Tibial artery (tissue), 4 donors: ENCODE data around the gene AANAT.
"Not testable (repeated sequence)": the region's sequence is repeated elsewhere in the genome, so short reads cannot be mapped to it uniquely, and the experiment has no call there.

Experiments
- DNase-seq, 2 donors: peaks; one replicate each; pipeline ENCODE4 v3.0.0-alpha.2; 2019
- H3K27ac ChIP-seq, 2 donors: fragments of 200-600 bp; sonication (generic) in 1 of 2; 1 replicate in 1 of 2; 2 replicates in 1 of 2; pipeline ENCODE4 v1.5.1; 2018 to 2019; ENCODE audit warnings: mild to moderate bottlenecking in 1 of 2
- H3K27me3 ChIP-seq, 2 donors: fragments of 200-600 bp; sonication (generic) in 1 of 2; one replicate each; pipeline versions ENCODE4 v1.5.1 to v1.6.0; 2016 to 2019
- H3K36me3 ChIP-seq, 3 donors: fragments of 200-600 bp; sonication (generic) in 2 of 3; one replicate each; pipeline ENCODE4 v1.5.1; 2016 to 2019; ENCODE audit warnings: mild to moderate bottlenecking in 2 of 3
- H3K4me1 ChIP-seq, 4 donors: fragments of 200-600 bp; sonication (generic) in 2 of 4; 1 replicate in 3 of 4; 2 replicates in 1 of 4; pipeline ENCODE4 v1.5.1; 2016 to 2019
- H3K4me3 ChIP-seq, 2 donors: fragments of 200-600 bp; sonication (generic) in 1 of 2; 1 replicate in 1 of 2; 2 replicates in 1 of 2; pipeline ENCODE4 v1.5.1; 2018 to 2019; ENCODE audit warnings: mild to moderate bottlenecking in 2 of 2
- H3K9me3 ChIP-seq, 3 donors: fragments of 200-600 bp; sonication (generic) in 1 of 3; one replicate each; pipeline ENCODE4 v1.5.1; 2016 to 2019
- CTCF ChIP-seq, 2 experiments: fragments of 200-600 bp in 1 of 2; fragments of 450-650 bp in 1 of 2; IDR thresholded peaks; one replicate each; pipeline ENCODE4 v1.5.1; 2017 to 2019; ENCODE audit warnings: antibody characterized with exemption in 2 of 2, mild to moderate bottlenecking in 1 of 2, moderate library complexity in 1 of 2
- intact Hi-C: fragments of 100-400 bp; cut with DNase I; formaldehyde crosslinking; loops from one replicate; pipeline ENCODE4 v1.15.0; 2023; ENCODE audit warnings: low total_unique reads

AANAT gene

GRCh38 chr17:76513306-76513692 lies 45.9 kb downstream of the AANAT start:
- Histone ChIP-seq H3K36me3 (no peaks in the 10 kb centered on the region), H3K9me3 (no peaks in the 10 kb centered on the region), H3K4me3 (no peak overlapping the region), H3K27me3 (peaks cover 0 to 11% of the 10 kb centered on the region in 2 donors), H3K4me1 (peaks cover 0 to 16% (median 4%) of the 10 kb centered on the region in 4 donors), H3K27ac (no peak overlapping the region)
- intact Hi-C loops: no loop called here
- no peak for DNase-seq
- TF ChIP-seq CTCF (IDR thresholded peaks at IDR 0.05): no peak

DNA sequence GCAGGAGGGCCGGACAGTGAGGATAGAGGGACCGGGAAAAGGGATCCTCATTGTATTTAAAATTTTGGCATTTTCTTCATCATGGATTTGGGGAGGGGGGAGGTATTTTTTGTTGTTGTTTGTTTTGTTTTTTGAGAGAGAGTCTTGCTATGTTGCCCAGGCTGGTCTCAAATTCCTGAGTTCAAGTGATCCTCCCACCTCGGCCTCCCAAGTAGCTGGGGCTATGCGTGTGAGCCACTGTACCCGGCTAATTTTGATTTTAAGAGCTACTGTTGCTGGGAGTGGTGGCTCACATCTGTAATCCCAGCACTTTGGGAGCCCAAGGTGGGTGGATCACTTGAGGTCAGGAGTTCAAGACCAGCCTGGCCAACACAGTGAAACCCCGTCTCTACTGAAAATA lies 47.0 kb downstream of the AANAT start:
- H3K36me3 ChIP-seq: not testable (repeated sequence)
- peak overlapping the region in 1 of 2 donors; percentile 57 for H3K27ac ChIP-seq

DNA sequence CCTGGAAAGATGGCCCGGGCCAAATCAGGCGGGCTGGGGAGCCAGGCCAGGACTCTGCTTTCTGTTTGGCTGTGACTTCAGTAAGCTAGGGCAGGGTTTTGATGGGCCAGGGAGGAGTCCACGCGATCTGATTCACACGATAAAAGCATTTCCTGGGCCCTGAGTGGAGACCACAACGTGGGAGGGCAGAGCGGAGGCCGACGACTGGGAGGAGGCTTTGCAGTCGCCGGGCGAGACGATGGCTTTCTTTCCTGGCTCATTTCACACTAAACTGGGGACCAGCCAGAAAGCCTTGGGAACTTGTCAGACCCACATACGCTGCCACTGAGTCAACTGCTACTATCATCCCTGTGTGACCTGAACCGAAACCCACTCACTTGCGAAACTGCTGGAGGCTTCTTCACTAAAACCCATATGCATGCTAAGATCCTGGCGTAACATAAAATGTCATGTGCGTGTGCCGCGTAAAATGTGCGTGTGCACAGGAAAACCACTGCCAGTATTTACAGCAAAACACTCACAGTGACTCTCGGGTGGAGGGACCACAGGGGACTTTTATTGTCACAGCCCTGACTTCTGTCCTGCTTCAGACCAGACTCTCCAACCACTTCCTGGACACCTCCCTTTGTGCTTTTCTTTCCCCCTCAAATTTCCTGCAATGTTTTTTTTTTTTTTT lies 48.0 kb downstream of the AANAT start:
- TF ChIP-seq CTCF (IDR thresholded peaks at IDR 0.05): no peak
- DNase-seq: peak; percentile 91 to 92
- Histone ChIP-seq H3K27ac (peak overlapping the region; percentile 47 to 57), H3K9me3 (no peaks in the 10 kb centered on the region), H3K4me3 (peak overlapping the region; percentile 12 to 36), H3K36me3 (no peaks in the 10 kb centered on the region), H3K27me3 (peaks cover 0 to 20% of the 10 kb centered on the region in 2 donors), H3K4me1 (peaks cover 0 to 16% (median 4%) of the 10 kb centered on the region in 4 donors)
- intact Hi-C loops: no loop called here

More for the DNA sequence above, 47.0 kb downstream of the AANAT start:
- DNase-seq, H3K4me3 ChIP-seq, H3K9me3 ChIP-seq, intact Hi-C loops: not testable (repeated sequence)
- H3K4me1 ChIP-seq: peaks cover 0 to 16% (median 4%) of the 10 kb centered on the region in 4 donors
- peaks cover 0 to 11% of the 10 kb centered on the region in 2 donors for H3K27me3 ChIP-seq

DNA sequence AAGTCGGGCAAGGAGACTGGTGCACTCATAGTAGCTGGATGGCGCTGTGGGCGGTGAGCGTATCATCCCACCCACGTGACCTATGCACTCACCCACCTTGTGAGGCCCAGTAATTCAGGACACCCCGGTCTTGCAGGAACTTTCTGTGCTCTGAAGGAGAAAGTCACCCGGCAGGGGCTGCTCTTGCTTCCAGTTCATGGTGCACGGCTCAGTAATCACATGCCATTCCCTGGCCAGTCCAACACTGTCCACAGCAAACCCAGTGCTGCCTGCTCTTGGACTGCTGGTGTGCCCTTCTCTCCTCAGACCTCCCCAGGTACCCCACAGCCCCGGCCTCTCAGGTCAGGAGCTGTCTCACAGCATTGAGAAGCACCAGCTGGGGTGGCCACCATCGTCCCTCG lies 50.2 kb downstream of the AANAT start:
- Histone ChIP-seq H3K27me3 (peaks cover 0 to 37% of the 10 kb centered on the region in 2 donors), H3K4me1 (peaks cover 0 to 16% (median 4%) of the 10 kb centered on the region in 4 donors), H3K4me3 (no peak overlapping the region), H3K27ac (no peak overlapping the region), H3K9me3 (no peaks in the 10 kb centered on the region), H3K36me3 (no peaks in the 10 kb centered on the region)
- no peak for DNase-seq
- intact Hi-C loops: no loop called here
- no peak for TF ChIP-seq CTCF (IDR thresholded peaks at IDR 0.05)

DNA sequence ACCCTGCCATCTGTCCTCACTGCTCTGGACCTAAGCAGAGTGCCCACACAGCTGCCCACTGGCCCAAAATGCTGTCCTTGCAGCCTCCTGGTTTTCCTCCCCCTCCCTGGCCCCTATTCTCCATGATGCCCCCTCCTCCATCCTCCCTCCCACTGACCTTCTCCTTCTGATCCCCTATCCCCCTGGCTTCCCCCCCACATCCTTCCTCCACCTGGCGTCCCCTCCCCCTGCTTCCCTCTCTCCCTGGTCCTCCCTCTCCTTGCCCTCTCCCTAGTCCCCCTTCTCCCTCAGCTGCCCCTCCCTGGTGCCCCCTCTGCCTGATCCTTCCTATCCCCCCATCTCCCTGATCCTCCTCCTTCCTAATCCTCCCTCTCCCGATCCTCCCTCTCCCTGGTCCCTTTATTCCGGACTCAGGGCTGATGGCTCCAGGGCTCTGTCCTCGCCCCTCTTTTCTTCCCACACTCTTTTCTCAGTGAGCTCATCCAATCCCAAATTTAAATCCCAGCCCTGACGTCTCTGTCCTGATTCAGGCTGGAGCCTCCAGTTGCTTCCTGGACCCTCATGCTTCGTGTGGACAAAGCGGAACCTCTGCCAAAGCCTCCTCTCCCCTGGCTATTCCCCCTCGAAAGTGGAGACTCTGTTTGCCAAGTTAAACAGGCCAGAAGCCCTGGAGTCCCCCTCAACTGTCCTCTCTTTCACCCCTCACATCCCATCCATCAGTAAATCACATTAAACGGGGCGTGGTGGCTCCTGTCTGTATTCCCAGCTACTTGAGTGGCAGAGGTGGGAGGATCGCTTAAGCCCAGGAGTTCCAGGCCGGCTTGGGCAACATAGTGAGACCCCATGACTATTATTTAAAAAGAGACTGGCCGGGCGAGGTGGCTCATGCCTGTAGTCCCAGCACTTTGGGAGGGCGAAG lies 51.9 kb downstream of the AANAT start:
- Histone ChIP-seq H3K9me3 (no peaks in the 10 kb centered on the region), H3K27me3 (peaks cover 0 to 45% of the 10 kb centered on the region in 2 donors), H3K4me3 (no peak overlapping the region), H3K4me1 (peaks cover 0 to 16% (median 6%) of the 10 kb centered on the region in 4 donors), H3K27ac (no peak overlapping the region), H3K36me3 (no peaks in the 10 kb centered on the region)
- intact Hi-C loops: no loop called here
- no peak for DNase-seq
- no peak for TF ChIP-seq CTCF (IDR thresholded peaks at IDR 0.05)
